ENCODE data around the gene SLC11A2. TPM values are rescaled to one million over a fixed set of nuclear protein-coding genes. Genes with fewer than 3 reads are reported as not detected.

SLC11A2 gene
- total RNA-seq, 2 donors from 2014 or later = 76.1 to 94.3 TPM

GRCh38 chr12:50992819-50993218, 33.4 kb downstream of the SLC11A2 start:
- H3K27ac Mint-ChIP-seq = no peak overlapping the region
- no peaks in the 10 kb centered on the region for H3K27me3 Mint-ChIP-seq
- no peaks in the 10 kb centered on the region for H3K9me3 Mint-ChIP-seq
- H3K36me3 Mint-ChIP-seq = peaks cover 40% of the 10 kb centered on the region
- H3K4me1 Mint-ChIP-seq (ENCODE audit: low read depth in 2 of 2) = no peaks in the 10 kb centered on the region
- H3K4me3 Mint-ChIP-seq = no peak overlapping the region
- DNase-seq (ENCODE audit: low spot score) (no peak), ATAC-seq (no peak)

GRCh38 chr12:50991291-50991690, 34.9 kb downstream of the SLC11A2 start:
- H3K36me3 Mint-ChIP-seq = peaks cover 40% of the 10 kb centered on the region
- H3K27ac Mint-ChIP-seq = no peak overlapping the region

DNA sequence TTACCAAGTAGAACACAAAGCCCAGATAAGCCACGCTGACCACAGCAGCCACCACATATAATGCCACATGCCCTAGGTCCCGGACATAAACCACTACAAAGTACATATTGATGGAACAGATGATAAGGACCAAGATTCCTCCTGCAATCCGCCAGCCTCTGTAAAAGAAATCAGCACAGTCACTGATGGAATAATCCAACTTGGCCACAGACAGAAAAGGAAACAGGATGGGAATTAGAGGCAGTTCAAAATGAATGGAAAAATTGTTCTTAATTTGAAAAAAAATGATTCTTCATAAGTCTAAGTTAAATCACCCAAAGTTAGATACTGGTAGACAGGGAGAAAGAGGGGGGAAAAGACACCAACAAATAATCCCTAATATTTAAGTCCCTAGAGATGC, 35.4 kb downstream of the SLC11A2 start:
- DNase-seq (ENCODE audit: low spot score) (no peak), ATAC-seq (no peak)
- H3K4me1 Mint-ChIP-seq (ENCODE audit: low read depth in 2 of 2) = no peaks in the 10 kb centered on the region
- peak overlapping the region in 1 of 2 donors; percentile 23 for H3K27ac Mint-ChIP-seq
- H3K9me3 Mint-ChIP-seq = no peaks in the 10 kb centered on the region
- H3K27me3 Mint-ChIP-seq = no peaks in the 10 kb centered on the region
- H3K36me3 Mint-ChIP-seq = peaks cover 40% of the 10 kb centered on the region
- no peak overlapping the region for H3K4me3 Mint-ChIP-seq

More at GRCh38 chr12:50991291-50991690, 34.9 kb downstream of the SLC11A2 start:
- Mint-ChIP-seq H3K27me3 (no peaks in the 10 kb centered on the region), H3K9me3 (no peaks in the 10 kb centered on the region), H3K4me1 (ENCODE audit: low read depth in 2 of 2) (no peaks in the 10 kb centered on the region), H3K4me3 (no peak overlapping the region)
- ATAC-seq (no peak), DNase-seq (ENCODE audit: low spot score) (no peak)

GRCh38 chr12:50990147-50990727, 35.9 kb downstream of the SLC11A2 start:
- Mint-ChIP-seq H3K4me3 (no peak overlapping the region), H3K27me3 (no peaks in the 10 kb centered on the region), H3K4me1 (ENCODE audit: low read depth in 2 of 2) (no peaks in the 10 kb centered on the region), H3K27ac (peak overlapping the region in 1 of 2 donors; percentile 23), H3K9me3 (no peaks in the 10 kb centered on the region), H3K36me3 (peaks cover 40% of the 10 kb centered on the region)
- ATAC-seq (no peak), DNase-seq (ENCODE audit: low spot score) (no peak)

GRCh38 chr12:50988871-50989270, 37.3 kb downstream of the SLC11A2 start:
- ATAC-seq (no peak), DNase-seq (ENCODE audit: low spot score) (no peak)
- H3K27me3 Mint-ChIP-seq = no peaks in the 10 kb centered on the region
- H3K36me3 Mint-ChIP-seq = peaks cover 32% of the 10 kb centered on the region
- H3K4me1 Mint-ChIP-seq (ENCODE audit: low read depth in 2 of 2) = no peaks in the 10 kb centered on the region
- H3K4me3 Mint-ChIP-seq = no peak overlapping the region
- no peaks in the 10 kb centered on the region for H3K9me3 Mint-ChIP-seq
- no peak overlapping the region for H3K27ac Mint-ChIP-seq

DNA sequence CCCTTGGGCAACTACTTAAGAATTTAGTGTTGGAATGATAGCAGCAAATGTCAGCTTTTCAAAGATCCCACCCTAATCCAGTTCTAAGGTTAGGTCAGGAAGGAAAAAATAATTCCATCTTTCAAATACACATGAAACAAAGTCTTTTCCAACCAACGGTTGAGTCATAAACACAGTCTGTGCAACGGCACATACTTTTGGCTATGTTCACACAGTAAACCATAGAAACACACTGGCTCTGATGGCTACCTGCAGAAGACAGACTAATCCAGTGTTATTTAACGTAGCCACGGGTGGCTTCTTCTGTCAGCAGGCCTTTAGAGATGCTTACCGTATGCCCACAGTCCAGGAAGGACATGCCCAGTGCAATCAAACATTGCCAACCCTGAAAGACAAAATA, 38.1 kb downstream of the SLC11A2 start:
- Mint-ChIP-seq H3K4me1 (ENCODE audit: low read depth in 2 of 2) (no peaks in the 10 kb centered on the region), H3K27ac (no peak overlapping the region), H3K27me3 (no peaks in the 10 kb centered on the region), H3K9me3 (no peaks in the 10 kb centered on the region), H3K36me3 (peaks cover 32% of the 10 kb centered on the region), H3K4me3 (no peak overlapping the region)
- DNase-seq (ENCODE audit: low spot score) (no peak), ATAC-seq (no peak)

GRCh38 chr12:50986966-50987737, 39.0 kb downstream of the SLC11A2 start:
- Mint-ChIP-seq H3K36me3 (peaks cover 30% of the 10 kb centered on the region), H3K4me1 (ENCODE audit: low read depth in 2 of 2) (no peaks in the 10 kb centered on the region), H3K27me3 (no peaks in the 10 kb centered on the region), H3K27ac (no peak overlapping the region), H3K9me3 (no peaks in the 10 kb centered on the region), H3K4me3 (no peak overlapping the region)
- ATAC-seq (no peak), DNase-seq (ENCODE audit: low spot score) (no peak)

DNA sequence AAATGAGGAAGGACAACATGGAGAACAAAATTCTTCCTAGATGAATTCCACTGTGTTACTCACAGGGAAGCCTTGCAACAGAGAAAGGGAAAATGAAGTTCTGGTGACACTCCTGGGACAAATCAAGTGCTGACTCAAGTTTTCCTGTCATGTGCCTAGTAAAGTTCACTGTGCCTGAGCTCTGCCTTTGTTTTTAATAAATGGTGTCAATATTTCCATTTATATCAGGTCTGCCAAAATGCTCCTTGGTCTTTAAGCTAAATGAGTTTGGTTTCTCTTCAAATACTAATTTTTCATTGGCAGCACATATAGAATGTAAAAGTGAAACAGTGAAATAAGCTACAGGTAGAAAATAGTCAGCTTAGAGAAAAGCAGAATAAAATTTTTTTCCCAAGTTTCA, 40.9 kb downstream of the SLC11A2 start:
- no peaks in the 10 kb centered on the region for H3K4me1 Mint-ChIP-seq (ENCODE audit: low read depth in 2 of 2)
- no peaks in the 10 kb centered on the region for H3K9me3 Mint-ChIP-seq
- no peaks in the 10 kb centered on the region for H3K27me3 Mint-ChIP-seq
- H3K27ac Mint-ChIP-seq = peak overlapping the region in 1 of 2 donors; percentile 19
- DNase-seq (ENCODE audit: low spot score) (no peak), ATAC-seq (no peak)
- H3K36me3 Mint-ChIP-seq = peaks cover 15% of the 10 kb centered on the region
- H3K4me3 Mint-ChIP-seq = no peak overlapping the region

- H3K36me3 Mint-ChIP-seq = peaks cover 13% of the 10 kb centered on the region
- no peak overlapping the region for H3K4me3 Mint-ChIP-seq
- H3K27me3 Mint-ChIP-seq = no peaks in the 10 kb centered on the region
- DNase-seq (ENCODE audit: low spot score) (no peak), ATAC-seq (no peak)
- H3K27ac Mint-ChIP-seq = peak overlapping the region in 1 of 2 donors; percentile 19
- H3K9me3 Mint-ChIP-seq = no peaks in the 10 kb centered on the region
- H3K4me1 Mint-ChIP-seq (ENCODE audit: low read depth in 2 of 2) = peaks cover 0 to 1% of the 10 kb centered on the region in 2 donors
Observed at GRCh38 chr12:50984586-50985298, 41.4 kb downstream of the SLC11A2 start.

DNA sequence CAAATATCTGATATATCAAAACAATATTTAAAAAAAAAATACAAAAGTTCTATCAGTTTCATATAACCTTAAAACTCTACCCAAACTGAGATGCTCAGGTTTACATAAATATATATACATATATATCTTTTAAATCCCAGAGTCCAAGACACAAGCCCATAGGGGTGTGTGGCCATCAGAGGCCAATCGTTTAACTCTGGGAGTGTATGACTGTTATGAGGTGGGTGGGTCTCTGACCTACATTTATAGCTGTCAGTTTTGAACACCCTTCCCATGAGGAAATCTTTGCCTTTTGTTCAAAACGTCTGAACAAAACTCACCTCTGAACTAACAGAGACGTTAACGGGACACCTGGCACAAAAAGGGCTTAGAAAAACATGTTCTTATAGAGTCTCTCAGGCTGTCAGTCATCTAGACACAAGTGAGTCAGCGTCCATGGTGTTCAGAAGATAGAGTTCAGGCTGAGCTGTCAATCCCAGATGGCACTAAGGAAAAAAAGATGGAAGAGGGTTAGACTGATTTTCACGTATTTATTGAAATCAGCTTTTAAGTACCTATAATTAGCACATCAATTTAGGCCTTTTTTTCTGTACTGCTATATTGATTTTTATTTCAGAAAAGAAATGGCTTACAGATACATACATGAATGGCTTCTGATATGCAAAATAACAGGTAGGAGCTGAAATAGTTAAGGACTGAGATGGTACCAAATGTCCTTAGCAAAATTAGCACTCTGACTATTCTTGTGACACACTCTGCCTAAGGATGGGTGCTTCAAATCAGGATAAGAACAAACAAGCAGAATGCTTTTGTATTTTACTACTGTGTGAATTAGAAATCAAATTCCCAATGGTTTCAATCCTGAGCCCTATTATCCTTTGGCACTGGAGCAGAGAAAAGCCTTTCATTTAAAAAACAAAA, 44.6 kb downstream of the SLC11A2 start:
- peaks cover 6% of the 10 kb centered on the region for H3K36me3 Mint-ChIP-seq
- no peaks in the 10 kb centered on the region for H3K9me3 Mint-ChIP-seq
- ATAC-seq = no peak
- DNase-seq (ENCODE audit: low spot score) = no peak
- no peak overlapping the region for H3K27ac Mint-ChIP-seq
- no peak overlapping the region for H3K4me3 Mint-ChIP-seq
- no peaks in the 10 kb centered on the region for H3K27me3 Mint-ChIP-seq
- peaks cover 0 to 9% of the 10 kb centered on the region in 2 donors for H3K4me1 Mint-ChIP-seq (ENCODE audit: low read depth in 2 of 2)

DNA sequence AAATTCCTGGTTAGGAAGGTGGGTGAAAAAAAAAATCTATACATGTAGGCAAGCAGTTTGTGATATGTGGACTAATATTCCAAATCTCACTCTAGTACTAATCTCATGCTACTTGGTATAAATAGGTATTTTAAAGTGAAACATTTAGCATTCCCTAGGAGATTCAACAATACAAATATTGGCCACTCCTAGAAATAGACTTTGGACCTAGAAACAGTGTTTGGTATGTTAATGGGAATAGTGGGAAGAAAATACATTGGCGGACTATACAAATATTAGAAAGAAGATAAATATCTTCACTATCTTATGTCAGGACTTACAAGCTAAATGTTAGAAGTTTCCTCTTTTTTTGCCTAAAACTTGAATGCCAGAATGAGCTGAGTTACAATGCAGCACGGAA, 45.6 kb downstream of the SLC11A2 start:
- Mint-ChIP-seq H3K4me3 (no peak overlapping the region), H3K36me3 (peaks cover 6% of the 10 kb centered on the region), H3K27ac (no peak overlapping the region), H3K27me3 (no peaks in the 10 kb centered on the region), H3K9me3 (no peaks in the 10 kb centered on the region), H3K4me1 (ENCODE audit: low read depth in 2 of 2) (peaks cover 0 to 9% of the 10 kb centered on the region in 2 donors)
- ATAC-seq (no peak), DNase-seq (ENCODE audit: low spot score) (no peak)

- DNase-seq (ENCODE audit: low spot score) (no peak), ATAC-seq (no peak)
- H3K36me3 Mint-ChIP-seq = peaks cover 6% of the 10 kb centered on the region
- peak overlapping the region; percentile 62 to 78 for H3K27ac Mint-ChIP-seq
- peak overlapping the region; percentile 44 for H3K4me3 Mint-ChIP-seq
- H3K9me3 Mint-ChIP-seq = no peaks in the 10 kb centered on the region
- H3K27me3 Mint-ChIP-seq = no peaks in the 10 kb centered on the region
- peaks cover 0 to 9% of the 10 kb centered on the region in 2 donors for H3K4me1 Mint-ChIP-seq (ENCODE audit: low read depth in 2 of 2)
Observed at GRCh38 chr12:50979369-50980052, 46.7 kb downstream of the SLC11A2 start.

GRCh38 chr12:50971946-50972345, 54.2 kb downstream of the SLC11A2 start:
- ATAC-seq (no peak), DNase-seq (ENCODE audit: low spot score) (no peak)
- Mint-ChIP-seq H3K27ac (no peak overlapping the region), H3K36me3 (peaks cover 6% of the 10 kb centered on the region), H3K9me3 (no peaks in the 10 kb centered on the region), H3K27me3 (no peaks in the 10 kb centered on the region), H3K4me3 (no peak overlapping the region), H3K4me1 (ENCODE audit: low read depth in 2 of 2) (no peaks in the 10 kb centered on the region)

Measured in natural killer cell treated with Interleukin-12 subunit alpha and Interleukin-12 subunit beta and Interleukin-15 and Interleukin-18, amount 100 ng/mL, for 72 hours (primary cell).